Duodenal mucosa (tissue), 2 donors: Measurements from ENCODE around the gene LSG1.
"Not testable (repeated sequence)": the region's sequence is repeated elsewhere in the genome, so short reads cannot be mapped to it uniquely, and the experiment has no call there.

Experiments
- H3K27ac ChIP-seq: one replicate; pipeline ENCODE4 v1.7.0; 2013; ENCODE audit warnings: low read depth, low read length
- H3K27me3 ChIP-seq, 2 donors: one replicate each; pipeline ENCODE4 v1.7.0; 2013; ENCODE audit warnings: low read length in 2 of 2, control low read depth in 1 of 2; ENCODE audit not compliant: insufficient read depth in 2 of 2, control insufficient read depth in 1 of 2
- H3K36me3 ChIP-seq, 2 donors: one replicate each; pipeline ENCODE4 v1.7.0; 2013; ENCODE audit warnings: low read length in 2 of 2, control low read depth in 1 of 2; ENCODE audit not compliant: insufficient read depth in 2 of 2, control insufficient read depth in 1 of 2
- H3K4me1 ChIP-seq, 2 donors: one replicate each; pipeline ENCODE4 v1.7.0; 2013; ENCODE audit warnings: low read length in 2 of 2, control low read depth in 1 of 2; ENCODE audit not compliant: insufficient read depth in 2 of 2, control insufficient read depth in 1 of 2
- H3K4me3 ChIP-seq, 2 donors: one replicate each; pipeline ENCODE4 v1.7.0; 2013; ENCODE audit warnings: low read length in 2 of 2, low read depth in 1 of 2
- H3K9ac ChIP-seq, 2 donors: one replicate each; pipeline ENCODE4 v1.7.0; 2013; ENCODE audit warnings: low read length in 2 of 2, low read depth in 1 of 2
- H3K9me3 ChIP-seq, 2 donors: one replicate each; pipeline ENCODE4 v1.7.0; 2013; ENCODE audit warnings: low read length in 2 of 2, control low read depth in 1 of 2; ENCODE audit not compliant: control insufficient read depth in 1 of 2

Gene LSG1

DNA sequence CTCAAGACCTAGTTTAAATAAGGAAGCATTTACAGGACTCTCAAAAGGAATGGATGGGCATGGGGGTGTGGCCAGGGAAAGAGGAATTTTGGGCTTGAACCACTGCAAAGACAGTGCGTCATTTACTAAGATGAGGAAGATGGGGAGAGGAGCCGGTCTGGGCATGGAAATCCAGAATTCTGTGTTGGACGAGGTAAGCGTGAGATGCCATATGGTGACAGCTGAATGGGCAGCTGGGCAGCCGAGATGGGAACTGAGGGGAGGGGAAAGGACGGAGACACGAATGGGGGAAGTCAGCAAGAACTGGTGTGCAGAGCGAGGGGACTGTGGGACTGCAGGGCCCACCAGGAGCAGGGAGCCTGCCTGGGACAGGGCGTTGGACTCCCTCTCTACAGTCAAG is 63.0 kb downstream of the LSG1 start:
- Histone ChIP-seq H3K9ac (no peak overlapping the region), H3K27ac (no peak overlapping the region)

DNA sequence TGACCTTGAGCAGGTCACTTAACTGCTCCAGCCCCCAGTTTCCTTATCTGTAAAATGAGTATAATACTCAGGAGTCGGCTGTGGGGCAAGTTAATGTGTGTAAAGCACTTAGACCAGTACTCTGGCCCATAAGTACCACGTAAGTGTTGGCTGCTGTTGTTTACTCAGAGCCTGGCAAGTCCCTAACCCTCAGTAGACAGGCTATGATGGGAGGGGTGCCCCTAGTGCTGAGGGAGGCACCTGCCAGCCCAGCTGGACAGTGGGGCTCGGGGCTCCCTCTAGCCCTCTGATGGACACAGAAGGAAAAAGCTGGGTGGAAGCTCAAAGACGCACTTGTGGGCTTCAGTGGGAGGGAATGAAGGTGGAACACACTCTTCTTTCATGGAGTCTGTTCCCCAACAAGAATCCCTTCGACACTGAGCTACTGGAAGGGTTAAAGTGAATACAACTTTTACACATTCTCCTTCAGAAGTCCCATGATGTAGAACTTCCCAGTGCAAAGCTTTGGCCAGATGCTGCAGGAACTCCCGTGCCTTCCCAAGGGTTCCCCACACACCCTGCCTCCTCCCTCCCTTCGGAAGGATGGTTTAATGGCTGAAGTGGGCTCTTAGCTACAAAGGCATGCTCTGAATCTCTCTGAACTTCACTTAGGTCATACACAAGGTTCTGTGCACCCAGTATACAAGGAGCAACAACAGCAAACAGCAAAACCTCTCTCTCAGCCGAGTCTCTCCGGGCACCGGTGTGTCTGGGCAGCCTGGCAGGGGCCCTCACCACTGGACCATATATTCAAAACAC is 64.2 kb downstream of the LSG1 start:
- Histone ChIP-seq H3K36me3 (no peaks in the 10 kb centered on the region), H3K27ac (no peak overlapping the region), H3K9me3 (no peaks in the 10 kb centered on the region), H3K4me3 (no peak overlapping the region), H3K27me3 (no peaks in the 10 kb centered on the region), H3K4me1 (no peaks in the 10 kb centered on the region), H3K9ac (no peak overlapping the region)

More for the DNA sequence above, 63.0 kb downstream of the LSG1 start:
- no peaks in the 10 kb centered on the region for H3K27me3 ChIP-seq
- no peak overlapping the region for H3K4me3 ChIP-seq
- no peaks in the 10 kb centered on the region for H3K9me3 ChIP-seq
- no peaks in the 10 kb centered on the region for H3K4me1 ChIP-seq
- H3K36me3 ChIP-seq, result no peaks in the 10 kb centered on the region

GRCh38 chr3:194606941-194607340 is 65.0 kb downstream of the LSG1 start:
- H3K4me1 ChIP-seq, result no peaks in the 10 kb centered on the region
- no peak overlapping the region for H3K9ac ChIP-seq
- H3K27ac ChIP-seq, result no peak overlapping the region
- no peaks in the 10 kb centered on the region for H3K36me3 ChIP-seq
- H3K4me3 ChIP-seq, result no peak overlapping the region
- H3K27me3 ChIP-seq, result no peaks in the 10 kb centered on the region
- H3K9me3 ChIP-seq, result no peaks in the 10 kb centered on the region

DNA sequence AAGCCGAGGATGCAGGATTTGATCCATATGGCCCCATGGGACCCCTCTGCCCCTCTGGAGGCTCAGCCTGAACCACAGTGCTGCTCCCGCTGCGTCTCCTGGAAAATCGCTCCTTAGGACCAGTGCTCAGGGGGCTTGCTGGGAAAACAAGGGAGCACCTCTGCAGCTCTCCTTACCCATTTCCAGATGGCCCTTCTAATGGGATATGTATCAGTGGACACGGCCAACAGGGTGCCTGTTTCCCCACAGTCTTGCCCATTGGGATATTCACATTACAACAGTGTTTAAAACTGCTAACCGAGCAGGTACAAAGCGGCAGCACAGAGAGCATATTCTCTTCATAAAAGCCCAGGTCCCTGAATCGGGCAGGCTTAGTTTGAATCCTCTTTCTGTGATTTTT is 65.8 kb downstream of the LSG1 start:
- Histone ChIP-seq H3K36me3 (no peaks in the 10 kb centered on the region), H3K9ac (no peak overlapping the region), H3K27ac (no peak overlapping the region), H3K4me3 (no peak overlapping the region), H3K9me3 (no peaks in the 10 kb centered on the region), H3K27me3 (no peaks in the 10 kb centered on the region), H3K4me1 (no peaks in the 10 kb centered on the region)

DNA sequence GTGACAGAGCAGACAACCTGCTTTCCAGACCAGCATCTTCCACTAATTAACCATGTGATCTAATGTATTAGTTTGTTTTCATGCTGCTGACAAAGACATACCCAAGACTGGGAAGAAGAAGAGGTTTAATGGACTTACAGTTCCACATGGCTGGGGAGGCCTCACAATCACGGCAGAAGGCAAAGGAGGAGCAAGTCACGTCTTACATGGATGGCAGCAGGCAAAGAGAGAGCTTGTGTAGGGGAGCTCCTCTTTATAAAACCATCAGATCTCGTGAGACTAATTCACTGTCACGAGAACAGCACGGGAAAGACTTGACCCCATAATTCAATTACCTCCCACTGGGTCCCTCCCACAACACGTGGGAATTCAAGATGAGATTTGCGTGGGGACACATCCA is 66.7 kb downstream of the LSG1 start:
- H3K27me3 ChIP-seq, H3K4me1 ChIP-seq, H3K4me3 ChIP-seq, H3K36me3 ChIP-seq, H3K27ac ChIP-seq, H3K9ac ChIP-seq, H3K9me3 ChIP-seq: not testable (repeated sequence)

DNA sequence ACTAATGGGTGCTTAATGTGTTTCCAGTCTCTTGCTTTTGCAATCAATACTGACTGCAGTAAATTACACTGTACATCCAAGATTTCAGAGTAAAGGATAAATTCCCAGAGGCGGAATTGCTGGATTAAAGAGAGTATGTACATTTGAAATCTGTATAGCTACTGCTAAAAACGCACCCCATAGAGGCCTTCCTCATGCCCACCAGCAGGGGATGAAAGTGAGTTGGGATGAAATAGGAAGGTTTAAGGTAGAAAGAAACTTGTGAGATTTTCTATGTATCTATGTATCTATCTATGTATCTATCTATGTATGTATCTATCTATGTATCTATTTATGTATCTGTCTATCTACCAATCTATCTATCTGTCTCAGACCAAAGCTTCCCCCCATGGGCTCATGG is 67.2 kb downstream of the LSG1 start:
- Histone ChIP-seq H3K27me3 (no peaks in the 10 kb centered on the region), H3K9me3 (no peaks in the 10 kb centered on the region), H3K27ac (no peak overlapping the region), H3K9ac (no peak overlapping the region), H3K4me3 (no peak overlapping the region), H3K36me3 (no peaks in the 10 kb centered on the region), H3K4me1 (no peaks in the 10 kb centered on the region)

GRCh38 chr3:194604126-194604525 is 67.9 kb downstream of the LSG1 start:
- no peak overlapping the region for H3K9ac ChIP-seq
- H3K27me3 ChIP-seq, result no peaks in the 10 kb centered on the region
- H3K9me3 ChIP-seq, result no peaks in the 10 kb centered on the region
- H3K36me3 ChIP-seq, result no peaks in the 10 kb centered on the region
- H3K4me1 ChIP-seq, result no peaks in the 10 kb centered on the region
- H3K4me3 ChIP-seq, result no peak overlapping the region
- H3K27ac ChIP-seq, result no peak overlapping the region

DNA sequence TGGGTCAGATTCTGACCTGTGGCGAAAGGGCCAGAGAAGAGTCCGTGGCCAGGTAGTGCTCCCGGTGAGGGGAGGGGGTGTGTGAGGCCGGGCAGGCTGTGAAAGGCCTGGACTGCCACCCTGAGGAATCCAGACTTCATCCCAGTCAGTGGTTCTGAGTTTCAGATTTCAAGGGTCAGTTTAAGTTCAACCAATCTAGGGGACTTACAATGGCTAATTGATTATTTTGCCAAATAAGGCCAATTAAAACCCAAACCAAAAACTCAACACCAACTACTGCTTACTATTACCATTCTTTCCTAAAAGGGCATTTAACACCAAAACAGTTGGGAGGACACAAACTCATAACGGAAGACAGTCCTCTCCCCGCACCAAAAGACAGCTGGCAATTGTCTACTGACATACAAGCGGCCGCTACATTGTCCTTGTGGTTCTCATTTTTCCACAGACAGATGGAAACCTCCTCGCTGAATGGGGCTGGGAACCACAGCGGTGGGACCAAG is 69.3 kb downstream of the LSG1 start:
- no peaks in the 10 kb centered on the region for H3K27me3 ChIP-seq
- no peaks in the 10 kb centered on the region for H3K36me3 ChIP-seq
- no peak overlapping the region for H3K9ac ChIP-seq
- no peaks in the 10 kb centered on the region for H3K9me3 ChIP-seq
- H3K4me1 ChIP-seq, result no peaks in the 10 kb centered on the region
- no peak overlapping the region for H3K4me3 ChIP-seq
- no peak overlapping the region for H3K27ac ChIP-seq

DNA sequence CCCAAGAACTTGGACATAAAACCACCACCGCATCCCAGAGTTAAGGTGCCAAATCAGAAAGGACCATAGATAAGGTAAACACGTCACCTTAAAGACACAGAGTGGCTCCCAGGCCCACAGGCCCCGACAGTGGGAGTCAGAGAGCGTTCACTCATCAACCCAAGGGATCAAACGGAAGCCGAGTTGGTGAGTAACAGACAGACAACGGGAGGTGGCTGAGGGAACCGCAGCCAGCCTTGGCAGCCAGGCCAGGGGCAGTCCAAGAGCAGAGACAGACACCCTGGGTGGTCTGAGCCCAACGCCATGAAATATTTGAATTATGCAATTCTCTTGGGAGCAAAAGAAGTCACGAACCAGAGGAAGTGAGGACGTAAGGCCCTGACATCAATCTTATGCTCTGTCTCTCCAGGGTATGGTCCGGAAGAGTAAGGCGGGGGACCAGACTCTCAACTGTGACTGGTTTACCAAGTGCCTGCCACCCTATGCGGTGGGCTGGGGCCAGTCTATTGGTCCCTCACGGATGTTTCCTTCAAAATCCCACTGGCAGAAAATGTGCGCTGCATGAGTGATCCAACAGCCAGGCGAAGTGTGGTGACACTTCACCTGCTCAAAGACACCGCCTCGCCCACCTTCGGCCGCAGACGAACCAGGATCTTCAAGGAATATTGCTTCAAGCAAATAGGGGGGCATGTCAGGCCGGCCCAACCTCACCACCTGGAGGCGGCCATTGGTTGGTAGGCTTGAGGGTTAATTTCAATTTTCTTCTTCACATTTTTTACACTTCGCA is 73.0 kb downstream of the LSG1 start:
- Histone ChIP-seq H3K27me3 (no peaks in the 10 kb centered on the region), H3K9me3 (no peaks in the 10 kb centered on the region), H3K4me1 (no peaks in the 10 kb centered on the region), H3K4me3 (no peak overlapping the region), H3K36me3 (no peaks in the 10 kb centered on the region), H3K9ac (no peak overlapping the region), H3K27ac (no peak overlapping the region)

DNA sequence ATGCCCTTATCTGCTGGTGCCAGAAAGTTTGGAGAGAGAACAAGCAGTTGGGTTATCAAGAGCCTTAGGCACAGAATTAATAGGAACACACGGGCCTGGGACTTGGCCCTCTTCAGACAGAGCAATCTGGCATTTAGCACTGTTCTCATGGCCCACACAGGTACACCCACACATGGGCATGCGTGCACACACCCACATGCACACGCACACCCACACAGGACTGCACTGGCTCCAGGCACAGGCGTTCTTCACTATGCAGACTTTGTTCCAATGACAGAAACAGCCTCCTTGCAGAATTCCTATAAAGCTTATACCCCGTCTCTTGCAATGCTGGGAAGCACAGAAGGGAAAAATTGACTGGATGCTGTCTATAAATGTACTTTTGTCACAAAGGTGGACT is 75.1 kb downstream of the LSG1 start:
- Histone ChIP-seq H3K4me1 (no peaks in the 10 kb centered on the region), H3K27me3 (no peaks in the 10 kb centered on the region), H3K27ac (no peak overlapping the region), H3K4me3 (no peak overlapping the region), H3K9me3 (no peaks in the 10 kb centered on the region), H3K9ac (no peak overlapping the region), H3K36me3 (no peaks in the 10 kb centered on the region)
